H9 (cell line): ENCODE measurements around the gene C15orf62. TPM values are rescaled to one million over a fixed set of nuclear protein-coding genes. Genes with fewer than 3 reads are reported as not detected.

ENCODE experiments used
- DNase-seq: peaks from one replicate; pipeline ENCODE4 v3.0.0-alpha.2; 2017
- H2AFZ ChIP-seq: one replicate; pipeline ENCODE4 v1.6.1; 2013; ENCODE audit warnings: mild to moderate bottlenecking, low read length, control low read depth, moderate library complexity
- H2AK5ac ChIP-seq: 2 replicates; pipeline ENCODE4 v1.6.1; 2013; ENCODE audit warnings: low read length, control low read depth, mixed read lengths; ENCODE audit not compliant: insufficient read length
- H2BK120ac ChIP-seq: one replicate; pipeline ENCODE4 v1.6.1; 2013; ENCODE audit warnings: low read depth, mild to moderate bottlenecking, low read length, control low read depth, inconsistent platforms; ENCODE audit not compliant: poor library complexity, severe bottlenecking
- H2BK12ac ChIP-seq: 2 replicates; pipeline ENCODE4 v1.6.1; 2013; ENCODE audit warnings: low read length, control low read depth, mixed read lengths, low read depth; ENCODE audit not compliant: insufficient read length
- H2BK15ac ChIP-seq: 2 replicates; pipeline ENCODE4 v1.6.1; 2013; ENCODE audit warnings: low read depth, low read length, control low read depth
- H2BK20ac ChIP-seq: one replicate; pipeline ENCODE4 v1.6.1; 2013; ENCODE audit warnings: low read depth, mild to moderate bottlenecking, low read length, control low read depth, inconsistent platforms; ENCODE audit not compliant: poor library complexity, severe bottlenecking
- H2BK5ac ChIP-seq: 2 replicates; pipeline ENCODE4 v1.6.1; 2013; ENCODE audit warnings: low read length, control low read depth, mixed read lengths; ENCODE audit not compliant: insufficient read length
- H3K14ac ChIP-seq: 2 replicates; pipeline ENCODE4 v1.6.1; 2013; ENCODE audit warnings: low read length, control low read depth; ENCODE audit not compliant: insufficient read depth
- H3K18ac ChIP-seq: 2 replicates; pipeline ENCODE4 v1.6.1; 2013; ENCODE audit warnings: low read depth, mild to moderate bottlenecking, mixed read lengths, low read length, control low read depth; ENCODE audit not compliant: insufficient read length
- H3K23ac ChIP-seq: 2 replicates; pipeline ENCODE4 v1.6.1; 2013; ENCODE audit warnings: low read length, control low read depth, mixed read lengths, low read depth; ENCODE audit not compliant: insufficient read length
- H3K23me2 ChIP-seq: 2 replicates; pipeline ENCODE4 v1.6.1; 2013; ENCODE audit warnings: low read depth, mild to moderate bottlenecking, mixed read lengths, low read length, control low read depth; ENCODE audit not compliant: insufficient read length, poor library complexity, severe bottlenecking
- H3K27ac ChIP-seq: 2 replicates; pipeline ENCODE4 v1.5.1; 2013; ENCODE audit warnings: low read length, control low read depth, mixed read lengths, low read depth; ENCODE audit not compliant: insufficient read length
- H3K27me3 ChIP-seq: 2 replicates; pipeline ENCODE4 v1.6.1; 2013; ENCODE audit warnings: low read length, control low read depth, inconsistent platforms; ENCODE audit not compliant: insufficient read depth
- H3K4ac ChIP-seq: 2 replicates; pipeline ENCODE4 v1.6.1; 2013; ENCODE audit warnings: low read depth, mild to moderate bottlenecking, control low read depth, inconsistent platforms, low read length, moderate library complexity
- H3K4me1 ChIP-seq: 2 replicates; pipeline ENCODE4 v1.6.1; 2013; ENCODE audit warnings: low read length, control low read depth, inconsistent platforms; ENCODE audit not compliant: insufficient read depth
- H3K4me2 ChIP-seq: 2 replicates; pipeline ENCODE4 v1.6.1; 2013; ENCODE audit warnings: low read length, control low read depth, mixed read lengths; ENCODE audit not compliant: insufficient read length, insufficient read depth
- H3K56ac ChIP-seq: 2 replicates; pipeline ENCODE4 v1.6.1; 2013; ENCODE audit warnings: low read depth, mild to moderate bottlenecking, mixed read lengths, low read length, control low read depth; ENCODE audit not compliant: insufficient read length
- H3K79me1 ChIP-seq: 2 replicates; pipeline ENCODE4 v1.6.1; 2013; ENCODE audit warnings: low read depth, mild to moderate bottlenecking, moderate library complexity, low read length, control low read depth, inconsistent platforms; ENCODE audit not compliant: insufficient read depth, poor library complexity, severe bottlenecking
- H3K79me2 ChIP-seq: 2 replicates; pipeline ENCODE4 v1.6.1; 2013; ENCODE audit warnings: low read length, control low read depth, inconsistent platforms; ENCODE audit not compliant: insufficient read depth
- H3K9ac ChIP-seq: 2 replicates; pipeline ENCODE4 v1.6.1; 2013; ENCODE audit warnings: low read length, control low read depth, mixed read lengths; ENCODE audit not compliant: insufficient read length; ENCODE audit errors: extremely low read depth
- H3K9me3 ChIP-seq: one replicate; pipeline ENCODE4 v1.6.1; 2013; ENCODE audit warnings: low read depth, low read length, inconsistent platforms; ENCODE audit not compliant: control insufficient read depth
- H3T11ph ChIP-seq: one replicate; pipeline ENCODE4 v1.6.1; 2013; ENCODE audit warnings: mild to moderate bottlenecking, low read length, control low read depth, inconsistent platforms
- H4K20me1 ChIP-seq: one replicate; pipeline ENCODE4 v1.6.1; 2013; ENCODE audit not compliant: control insufficient read depth, insufficient read length, insufficient read depth
- H4K5ac ChIP-seq: 2 replicates; pipeline ENCODE4 v1.6.1; 2013; ENCODE audit warnings: low read depth, mild to moderate bottlenecking, mixed read lengths, low read length, control low read depth; ENCODE audit not compliant: insufficient read length
- H4K8ac ChIP-seq: replicated peaks from 2 replicates; pipeline ENCODE4 v1.6.1; 2013; ENCODE audit warnings: low read length, control low read depth, mixed read lengths, low read depth; ENCODE audit not compliant: insufficient read length
- H4K91ac ChIP-seq: 2 replicates; pipeline ENCODE4 v1.6.1; 2013; ENCODE audit warnings: low read depth, mild to moderate bottlenecking, moderate library complexity, mixed read lengths, low read length, control low read depth; ENCODE audit not compliant: insufficient read length
- H3K27ac Mint-ChIP-seq, 3 experiments: 2 replicates in 2 of 3; 3 replicates in 1 of 3; pipeline ENCODE4 v1.8.0; 2020 to 2021; ENCODE audit warnings: mixed read lengths in 3 of 3, mild to moderate bottlenecking in 1 of 3, moderate library complexity in 1 of 3
- H3K27me3 Mint-ChIP-seq: 2 replicates; pipeline ENCODE4 v1.8.0; 2021; ENCODE audit warnings: low read depth, mild to moderate bottlenecking, moderate library complexity, mixed read lengths
- H3K36me3 Mint-ChIP-seq, 3 experiments: 2 replicates in 2 of 3; 3 replicates in 1 of 3; pipeline ENCODE4 v1.8.0; 2020 to 2021; ENCODE audit warnings: low read depth in 3 of 3, mixed read lengths in 3 of 3; ENCODE audit not compliant: insufficient read depth in 1 of 3
- H3K4me1 Mint-ChIP-seq, 2 experiments: 2 replicates each; pipeline ENCODE4 v1.8.0; 2020; ENCODE audit warnings: mixed read lengths in 2 of 2
- H3K4me3 Mint-ChIP-seq, 2 experiments: 2 replicates in 1 of 2; 3 replicates in 1 of 2; pipeline ENCODE4 v1.8.0; 2020 to 2021; ENCODE audit warnings: mild to moderate bottlenecking in 2 of 2, mixed read lengths in 2 of 2, moderate library complexity in 1 of 2
- H3K9me3 Mint-ChIP-seq, 2 experiments: 2 replicates in 1 of 2; 3 replicates in 1 of 2; pipeline ENCODE4 v1.8.0; 2020; ENCODE audit warnings: mild to moderate bottlenecking in 2 of 2, mixed read lengths in 2 of 2, moderate library complexity in 1 of 2
- CTCF ChIP-seq: fragments of 200-600 bp; sonication (generic); conservative IDR thresholded peaks from 3 replicates; pipeline ENCODE4 v1.8.0; 2021; ENCODE audit warnings: antibody characterized with exemption, mild to moderate bottlenecking
- WGBS: extraction: QIAGEN DNeasy Blood & Tissue Kit; methylation state at CpG from one replicate; pipeline ENCODE4 v1.1.7; 2013; ENCODE audit warnings: missing lambda C conversion rate, low lambda C conversion rate, mixed read lengths; ENCODE audit not compliant: insufficient read length; ENCODE audit errors: extremely low coverage; 5-methylcytosine and 5-hydroxymethylcytosine counted together
- total RNA-seq: library from RNA; stranded (reverse); gene quantifications from 2 replicates; pipeline ENCODE4 v1.2.1, GENCODE V29; 2021

C15orf62 gene
- total RNA-seq, 1 experiment from 2014 or later = 0.70 TPM

GRCh38 chr15:40815042-40815698 lies 45.4 kb downstream of the C15orf62 start:
- Histone ChIP-seq H3K27me3 (no peaks in the 10 kb centered on the region), H2BK20ac (no peak overlapping the region), H3K79me1 (no peaks in the 10 kb centered on the region), H3K4ac (no peak overlapping the region), H2BK120ac (no peak overlapping the region), H2AK5ac (no peak overlapping the region), H2BK12ac (no peak overlapping the region), H3T11ph (no peak overlapping the region), H3K18ac (no peak overlapping the region), H3K56ac (no peak overlapping the region), H3K14ac (no peak overlapping the region), H4K20me1 (no peaks in the 10 kb centered on the region), H3K9me3 (no peaks in the 10 kb centered on the region), H3K27ac (no peak overlapping the region), H4K91ac (no peak overlapping the region), H2BK5ac (no peak overlapping the region), H4K8ac (no peak overlapping the region), H3K23ac (no peak overlapping the region), H2AFZ (no peak overlapping the region), H2BK15ac (no peak overlapping the region), H3K4me1 (no peaks in the 10 kb centered on the region), H3K4me2 (no peak overlapping the region), H3K79me2 (no peaks in the 10 kb centered on the region), H4K5ac (no peak overlapping the region), H3K23me2 (no peaks in the 10 kb centered on the region), H3K9ac (no peak overlapping the region)
- TF ChIP-seq CTCF = no peak
- Mint-ChIP-seq H3K4me3 (no peak overlapping the region), H3K36me3 (peaks cover 0 to 14% (median 0%) of the 10 kb centered on the region in 3 experiments; a peak in 3 of 7 replicates), H3K27ac (0 out of 7 replicates have a peak overlapping the region, but pooled peaks of 1 of the 3 experiments have one; percentile 41), H3K9me3 (no peaks in the 10 kb centered on the region; a peak in 1 of 5 replicates), H3K4me1 (no peaks in the 10 kb centered on the region), H3K27me3 (no peaks in the 10 kb centered on the region)
- WGBS = no CpG with 5 or more reads among the region's 4 CpGs
- DNase-seq = no peak
